Activated T-helper 17 cell treated with anti-CD3 and anti-CD28 coated beads, Interleukin-2, amount 50 U/mL, for 72 hours (primary cell): ENCODE results near the gene SPEN. TPM values are rescaled to one million over a fixed set of nuclear protein-coding genes. Genes with fewer than 3 reads are reported as not detected.
A peak's percentile ranks its signal among the peaks of the same experiment; 100 is the strongest.
"Not testable (repeated sequence)": the region's sequence is repeated elsewhere in the genome, so short reads cannot be mapped to it uniquely, and the experiment has no call there.

Experiments
- ATAC-seq: fragments of 150-1000 bp; cut with Tn5 transposase; replicated peaks from 2 replicates; pipeline ENCODE4 v1.10.0; 2021; ENCODE audit warnings: mild to moderate bottlenecking, moderate library complexity
- H3K27ac Mint-ChIP-seq: one replicate; pipeline ENCODE4 v1.8.0; 2022; ENCODE audit warnings: mixed read lengths
- H3K27me3 Mint-ChIP-seq: one replicate; pipeline ENCODE4 v1.8.0; 2022; ENCODE audit warnings: mixed read lengths
- H3K36me3 Mint-ChIP-seq: one replicate; pipeline ENCODE4 v1.8.0; 2022; ENCODE audit warnings: low read depth, mild to moderate bottlenecking, mixed read lengths
- H3K4me1 Mint-ChIP-seq: one replicate; pipeline ENCODE4 v1.8.0; 2022; ENCODE audit warnings: mixed read lengths
- H3K4me3 Mint-ChIP-seq: one replicate; pipeline ENCODE4 v1.8.0; 2022; ENCODE audit warnings: mild to moderate bottlenecking, mixed read lengths
- H3K9me3 Mint-ChIP-seq: one replicate; pipeline ENCODE4 v1.8.0; 2022; ENCODE audit warnings: mixed read lengths
- total RNA-seq, 2 donors: library from RNA; stranded (reverse); gene quantifications; one replicate each; pipeline ENCODE4 v1.2.3, GENCODE V29; 2022

The SPEN gene
- total RNA-seq, 2 donors from 2014 or later: 48.9 to 66.7 TPM

GRCh38 chr1:15843826-15844572 lies 3.5 kb upstream of the SPEN start:
- Mint-ChIP-seq H3K27ac (no peak overlapping the region), H3K36me3 (peaks cover 6% of the 10 kb centered on the region), H3K27me3 (no peaks in the 10 kb centered on the region), H3K9me3 (no peaks in the 10 kb centered on the region), H3K4me1 (peaks cover 5% of the 10 kb centered on the region), H3K4me3 (no peak overlapping the region)
- no peak for ATAC-seq

GRCh38 chr1:15846056-15846455 lies 1.5 kb upstream of the SPEN start:
- ATAC-seq, H3K27ac Mint-ChIP-seq, H3K27me3 Mint-ChIP-seq, H3K9me3 Mint-ChIP-seq: not testable (repeated sequence)
- Mint-ChIP-seq H3K4me3 (peak overlapping the region; percentile 84), H3K4me1 (peaks cover 15% of the 10 kb centered on the region), H3K36me3 (peaks cover 17% of the 10 kb centered on the region)

GRCh38 chr1:15847893-15848142 lies 311 bp downstream of the SPEN start:
- Mint-ChIP-seq H3K36me3 (peaks cover 17% of the 10 kb centered on the region), H3K4me3 (peak overlapping the region; percentile 84), H3K4me1 (peaks cover 20% of the 10 kb centered on the region), H3K9me3 (no peaks in the 10 kb centered on the region), H3K27me3 (no peaks in the 10 kb centered on the region), H3K27ac (no peak overlapping the region)
- ATAC-seq: no peak

- Mint-ChIP-seq H3K4me1 (peaks cover 20% of the 10 kb centered on the region), H3K27ac (peak overlapping the region; percentile 92), H3K4me3 (peak overlapping the region; percentile 97), H3K9me3 (no peaks in the 10 kb centered on the region), H3K27me3 (no peaks in the 10 kb centered on the region), H3K36me3 (peaks cover 17% of the 10 kb centered on the region)
- ATAC-seq: peak; percentile 6
Observed at GRCh38 chr1:15848143-15848928, 829 bp downstream of the SPEN start.

GRCh38 chr1:15848929-15849774 lies 1.6 kb downstream of the SPEN start:
- peak overlapping the region; percentile 92 for H3K27ac Mint-ChIP-seq
- peak; percentile 26 for ATAC-seq
- H3K27me3 Mint-ChIP-seq: no peaks in the 10 kb centered on the region
- peaks cover 20% of the 10 kb centered on the region for H3K4me1 Mint-ChIP-seq
- no peaks in the 10 kb centered on the region for H3K9me3 Mint-ChIP-seq
- peaks cover 17% of the 10 kb centered on the region for H3K36me3 Mint-ChIP-seq
- peak overlapping the region; percentile 97 for H3K4me3 Mint-ChIP-seq

- H3K27ac Mint-ChIP-seq: peak overlapping the region; percentile 92
- no peaks in the 10 kb centered on the region for H3K9me3 Mint-ChIP-seq
- peak; percentile 16 for ATAC-seq
- H3K27me3 Mint-ChIP-seq: no peaks in the 10 kb centered on the region
- peaks cover 21% of the 10 kb centered on the region for H3K36me3 Mint-ChIP-seq
- H3K4me3 Mint-ChIP-seq: peak overlapping the region; percentile 97
- peaks cover 20% of the 10 kb centered on the region for H3K4me1 Mint-ChIP-seq
Observed at GRCh38 chr1:15849775-15850324, 2.3 kb downstream of the SPEN start.

GRCh38 chr1:15850471-15851001 lies 3.0 kb downstream of the SPEN start:
- no peaks in the 10 kb centered on the region for H3K9me3 Mint-ChIP-seq
- peak overlapping the region; percentile 92 for H3K27ac Mint-ChIP-seq
- peaks cover 15% of the 10 kb centered on the region for H3K4me1 Mint-ChIP-seq
- H3K36me3 Mint-ChIP-seq: peaks cover 23% of the 10 kb centered on the region
- no peak for ATAC-seq
- peak overlapping the region; percentile 97 for H3K4me3 Mint-ChIP-seq
- no peaks in the 10 kb centered on the region for H3K27me3 Mint-ChIP-seq

GRCh38 chr1:15851210-15852035 lies 3.9 kb downstream of the SPEN start:
- Mint-ChIP-seq H3K4me1 (peaks cover 15% of the 10 kb centered on the region), H3K27me3 (no peaks in the 10 kb centered on the region), H3K36me3 (peaks cover 23% of the 10 kb centered on the region), H3K9me3 (no peaks in the 10 kb centered on the region), H3K4me3 (peak overlapping the region; percentile 97), H3K27ac (peak overlapping the region; percentile 10)
- ATAC-seq: no peak

- Mint-ChIP-seq H3K27me3 (no peaks in the 10 kb centered on the region), H3K36me3 (peaks cover 28% of the 10 kb centered on the region), H3K4me3 (peak overlapping the region; percentile 97), H3K4me1 (peaks cover 15% of the 10 kb centered on the region), H3K27ac (peak overlapping the region; percentile 10), H3K9me3 (no peaks in the 10 kb centered on the region)
- no peak for ATAC-seq
Observed at GRCh38 chr1:15852036-15852827, 4.7 kb downstream of the SPEN start.

GRCh38 chr1:15852828-15853302 lies 5.4 kb downstream of the SPEN start:
- no peaks in the 10 kb centered on the region for H3K9me3 Mint-ChIP-seq
- no peak overlapping the region for H3K4me3 Mint-ChIP-seq
- H3K27me3 Mint-ChIP-seq: no peaks in the 10 kb centered on the region
- no peak for ATAC-seq
- H3K4me1 Mint-ChIP-seq: peaks cover 15% of the 10 kb centered on the region
- H3K27ac Mint-ChIP-seq: no peak overlapping the region
- H3K36me3 Mint-ChIP-seq: peaks cover 29% of the 10 kb centered on the region

GRCh38 chr1:15856888-15857287 lies 9.4 kb downstream of the SPEN start:
- H3K27ac Mint-ChIP-seq: no peak overlapping the region
- H3K27me3 Mint-ChIP-seq: no peaks in the 10 kb centered on the region
- ATAC-seq: no peak
- H3K36me3 Mint-ChIP-seq: peaks cover 12% of the 10 kb centered on the region
- peaks cover 10% of the 10 kb centered on the region for H3K4me1 Mint-ChIP-seq
- no peak overlapping the region for H3K4me3 Mint-ChIP-seq
- no peaks in the 10 kb centered on the region for H3K9me3 Mint-ChIP-seq

GRCh38 chr1:15858069-15858670 lies 10.7 kb downstream of the SPEN start:
- H3K27ac Mint-ChIP-seq: no peak overlapping the region
- no peak overlapping the region for H3K4me3 Mint-ChIP-seq
- H3K36me3 Mint-ChIP-seq: peaks cover 12% of the 10 kb centered on the region
- H3K9me3 Mint-ChIP-seq: no peaks in the 10 kb centered on the region
- H3K4me1 Mint-ChIP-seq: peaks cover 6% of the 10 kb centered on the region
- no peak for ATAC-seq
- H3K27me3 Mint-ChIP-seq: no peaks in the 10 kb centered on the region
